Camera-type eye (tissue), 1 donor: Measurements from ENCODE around the gene CALML3. TPM values are rescaled to one million over a fixed set of nuclear protein-coding genes. Genes with fewer than 3 reads are reported as not detected.

Source experiments
- total RNA-seq: library from RNA; depleted of rRNA; stranded (reverse); fragments of >200 nt; gene quantifications from one replicate; pipeline ENCODE4 v1.2.3, GENCODE V29; 2014

CALML3 gene
- total RNA-seq = 0.33 TPM

DNA sequence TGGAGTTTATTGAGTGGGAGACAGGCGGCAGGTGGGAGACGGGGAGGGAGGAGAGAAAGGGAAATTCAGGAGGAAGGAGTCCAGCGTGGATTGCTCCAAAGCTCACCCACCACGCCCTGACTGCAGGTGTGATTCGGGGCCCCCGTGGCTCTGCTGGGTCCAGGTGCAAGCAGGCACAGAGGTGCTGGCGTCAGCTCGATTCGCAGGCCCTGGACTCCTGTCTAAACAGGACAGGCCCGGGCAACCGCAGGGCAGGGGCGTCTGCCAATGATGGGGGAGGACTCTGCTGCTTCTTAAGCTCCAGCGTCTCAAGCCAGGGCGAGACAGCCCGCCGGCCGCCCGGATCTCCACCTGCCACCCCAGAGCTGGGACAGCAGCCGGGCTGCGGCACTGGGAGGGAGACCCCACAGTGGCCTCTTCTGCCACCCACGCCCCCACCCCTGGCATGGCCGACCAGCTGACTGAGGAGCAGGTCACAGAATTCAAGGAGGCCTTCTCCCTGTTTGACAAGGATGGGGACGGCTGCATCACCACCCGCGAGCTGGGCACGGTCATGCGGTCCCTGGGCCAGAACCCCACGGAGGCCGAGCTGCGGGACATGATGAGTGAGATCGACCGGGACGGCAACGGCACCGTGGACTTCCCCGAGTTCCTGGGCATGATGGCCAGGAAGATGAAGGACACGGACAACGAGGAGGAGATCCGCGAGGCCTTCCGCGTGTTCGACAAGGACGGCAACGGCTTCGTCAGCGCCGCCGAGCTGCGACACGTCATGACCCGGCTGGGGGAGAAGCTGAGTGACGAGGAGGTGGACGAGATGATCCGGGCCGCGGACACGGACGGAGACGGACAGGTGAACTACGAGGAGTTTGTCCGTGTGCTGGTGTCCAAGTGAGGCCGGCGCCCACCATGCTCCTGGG is at the start of gene CALML3:
Gene CALML3, plus strand, starts transcription at position 321 of the 920 bp plus-strand sequence. Its CDS starts 125 bp downstream, at position 446.

DNA sequence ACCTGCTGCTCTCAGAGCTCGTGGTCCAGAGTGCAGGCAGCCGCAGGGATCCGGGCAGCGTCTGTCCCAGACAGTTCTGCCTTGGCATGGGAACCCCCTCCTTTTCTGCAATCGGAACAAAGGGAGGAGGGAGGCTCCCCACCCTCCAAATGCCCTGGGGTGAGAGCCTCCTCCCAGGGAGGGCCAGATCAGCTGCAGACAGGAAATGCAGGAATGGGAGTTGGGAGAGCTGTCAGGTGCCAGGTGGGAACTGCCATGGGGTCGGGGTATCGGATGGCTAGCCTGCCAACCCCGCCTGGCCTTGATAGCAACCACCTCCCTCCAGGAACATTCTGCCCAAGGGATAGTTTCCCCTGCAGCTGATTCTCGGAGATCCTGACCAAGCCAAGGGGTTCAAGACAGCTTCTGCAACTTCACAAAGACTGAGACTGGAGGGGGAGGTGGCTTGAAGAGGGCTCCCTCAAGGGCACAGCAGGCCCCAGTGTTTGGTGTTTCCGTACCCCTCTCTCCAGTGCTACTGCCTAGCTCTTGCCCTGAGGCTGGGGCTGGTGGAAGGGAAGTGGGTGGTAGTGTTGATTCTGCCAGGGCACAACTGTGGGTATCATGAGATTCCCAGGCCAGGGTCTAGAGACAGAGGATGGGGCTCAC is 25.1 kb upstream of the CALML3 start, which contains the start of gene CALML5:
Gene CALML5, minus strand, starts transcription at position 78 of the 648 bp plus-strand sequence. CDS start 132 bp downstream, outside the sequence.

Other genes starting within 250 kb of the CALML3 start
- gene UCN3, start 160.0 kb upstream of the CALML3 start, total RNA-seq = not detected
- 0.49 TPM for gene TUBAL3, start 120.1 kb upstream of the CALML3 start, total RNA-seq
- gene NET1, start 112.4 kb upstream of the CALML3 start, total RNA-seq = 127 TPM
- gene CALML5, start 25.4 kb upstream of the CALML3 start, total RNA-seq = 3.3 TPM
- 30.4 TPM for gene ASB13, start 141.6 kb downstream of the CALML3 start, total RNA-seq
- 119 TPM for gene TASOR2, start 159.9 kb downstream of the CALML3 start, total RNA-seq